ENCODE results near the gene C13orf46.

GRCh38 chr13:114012921-114013320 lies 39.0 kb upstream of the C13orf46 start:
- no peak for TF ChIP-seq CTCF (IDR thresholded peaks at IDR 0.05; ENCODE audit: low read depth, low read length, missing input control)
- TF ChIP-seq REST (IDR thresholded peaks at IDR 0.05) = no peak
- TF ChIP-seq YY1 (IDR thresholded peaks at IDR 0.05) = no peak
- TF ChIP-seq TAF1 (conservative IDR thresholded peaks at IDR 0.05) = no peak
